ENCODE data around the gene DDX50. TPM values are rescaled to one million over a fixed set of nuclear protein-coding genes. Genes with fewer than 3 reads are reported as not detected.

DDX50 gene
- total RNA-seq, 1 experiment from 2014 or later: 50.7 TPM

GRCh38 chr10:68871731-68872342 lies 29.3 kb upstream of the DDX50 start:
- H3K4ac ChIP-seq (ENCODE audit: low read depth, low read length): no peak overlapping the region
- TF ChIP-seq CTCF (conservative IDR thresholded peaks at IDR 0.05): no peak
- Mint-ChIP-seq H3K4me1 (peaks cover 38 to 52% of the 10 kb centered on the region in 2 experiments), H3K27me3 (ENCODE audit: low read depth) (peaks cover 1% of the 10 kb centered on the region; the same call in 1 of the 2 replicates), H3K27ac (peak overlapping the region; percentile 74 to 91 (median 89); a peak in 6 of 7 replicates), H3K9me3 (peaks cover 19 to 22% of the 10 kb centered on the region in 2 experiments), H3K36me3 (ENCODE audit: insufficient read depth in 1 of 3, low read depth in 3 of 3) (peaks cover 18 to 19% (median 18%) of the 10 kb centered on the region in 3 experiments), H3K4me3 (peak overlapping the region; percentile 2 to 58; a peak in 4 of 5 replicates)
- no peak overlapping the region for H4K91ac ChIP-seq (ENCODE audit: insufficient read length, low read depth, low read length)
- no peak overlapping the region for H4K5ac ChIP-seq (ENCODE audit: insufficient read length, low read depth, low read length)
- H3K9me3 ChIP-seq (ENCODE audit: control insufficient read depth, low read depth, low read length): peaks cover 11% of the 10 kb centered on the region
- H3T11ph ChIP-seq (ENCODE audit: low read length): no peak overlapping the region
- no peak overlapping the region for H3K4me2 ChIP-seq (ENCODE audit: insufficient read depth, insufficient read length, low read length)
- no peaks in the 10 kb centered on the region for H3K23me2 ChIP-seq (ENCODE audit: insufficient read length, low read depth, low read length, poor library complexity, severe bottlenecking)
- H3K9ac ChIP-seq (ENCODE audit: extremely low read depth, insufficient read length, low read length): no peak overlapping the region
- no peaks in the 10 kb centered on the region for H3K79me2 ChIP-seq (ENCODE audit: insufficient read depth, low read length)
- no peak overlapping the region for H2AFZ ChIP-seq (ENCODE audit: low read length)
- H2BK20ac ChIP-seq (ENCODE audit: low read depth, low read length, poor library complexity, severe bottlenecking): no peak overlapping the region
- H2BK120ac ChIP-seq (ENCODE audit: low read depth, low read length, poor library complexity, severe bottlenecking): no peak overlapping the region
- H3K27me3 ChIP-seq (ENCODE audit: insufficient read depth, low read length): no peaks in the 10 kb centered on the region
- H2AK5ac ChIP-seq (ENCODE audit: insufficient read length, low read length): no peak overlapping the region
- H4K8ac ChIP-seq (replicated peaks; ENCODE audit: insufficient read length, low read depth, low read length): no peak overlapping the region
- no peak overlapping the region for H2BK15ac ChIP-seq (ENCODE audit: low read depth, low read length)
- peaks cover under 1% of the 10 kb centered on the region; the same call in 1 of the 2 replicates for H3K4me1 ChIP-seq (ENCODE audit: insufficient read depth, low read length)
- no peak overlapping the region for H3K14ac ChIP-seq (ENCODE audit: insufficient read depth, low read length)
- H3K18ac ChIP-seq (ENCODE audit: insufficient read length, low read depth, low read length): no peak overlapping the region
- H4K20me1 ChIP-seq (ENCODE audit: control insufficient read depth, insufficient read depth, insufficient read length): no peaks in the 10 kb centered on the region
- no peak overlapping the region for H2BK5ac ChIP-seq (ENCODE audit: insufficient read length, low read length)
- no peak overlapping the region for H3K27ac ChIP-seq (ENCODE audit: insufficient read length, low read depth, low read length)
- WGBS (ENCODE audit: extremely low coverage, insufficient read length, low lambda C conversion rate): no CpG with 5 or more reads among the region's 5 CpGs
- H2BK12ac ChIP-seq (ENCODE audit: insufficient read length, low read depth, low read length): no peak overlapping the region
- DNase-seq: no peak
- no peak overlapping the region for H3K23ac ChIP-seq (ENCODE audit: insufficient read length, low read depth, low read length)
- no peaks in the 10 kb centered on the region for H3K79me1 ChIP-seq (ENCODE audit: insufficient read depth, low read depth, low read length, poor library complexity, severe bottlenecking)
- no peak overlapping the region for H3K56ac ChIP-seq (ENCODE audit: insufficient read length, low read depth, low read length)

All from H9 (cell line).